CD1c-positive myeloid dendritic cell (primary cell): ENCODE data around the gene ZNF207.
"Not testable (repeated sequence)": the region's sequence is repeated elsewhere in the genome, so short reads cannot be mapped to it uniquely, and the experiment has no call there.

Experiments used
- DNase-seq: peaks from one replicate; pipeline ENCODE4 v3.0.0-alpha.2; 2016; ENCODE audit errors: extremely low spot score

The ZNF207 gene

GRCh38 chr17:32386844-32387243 is 36.9 kb downstream of the ZNF207 start:
- no peak for DNase-seq

- not testable (repeated sequence) for DNase-seq
These were observed 38.2 kb downstream of the ZNF207 start for GRCh38 chr17:32388128-32388527.

- DNase-seq: no peak
These were observed 38.9 kb downstream of the ZNF207 start for GRCh38 chr17:32388613-32389459.

GRCh38 chr17:32393904-32394303 is 43.9 kb downstream of the ZNF207 start:
- DNase-seq: no peak

GRCh38 chr17:32396343-32396742 is 46.4 kb downstream of the ZNF207 start:
- no peak for DNase-seq

- DNase-seq: no peak
These were observed 49.0 kb downstream of the ZNF207 start for GRCh38 chr17:32398946-32399345.

- DNase-seq: not testable (repeated sequence)
These were observed 60.1 kb downstream of the ZNF207 start for GRCh38 chr17:32410085-32410484.

- DNase-seq: no peak
These were observed 76.9 kb downstream of the ZNF207 start for GRCh38 chr17:32426894-32427293.

- DNase-seq: no peak
These were observed 79.6 kb downstream of the ZNF207 start for GRCh38 chr17:32429598-32429997.
